ENCODE results near the gene ADARB2.

DNA sequence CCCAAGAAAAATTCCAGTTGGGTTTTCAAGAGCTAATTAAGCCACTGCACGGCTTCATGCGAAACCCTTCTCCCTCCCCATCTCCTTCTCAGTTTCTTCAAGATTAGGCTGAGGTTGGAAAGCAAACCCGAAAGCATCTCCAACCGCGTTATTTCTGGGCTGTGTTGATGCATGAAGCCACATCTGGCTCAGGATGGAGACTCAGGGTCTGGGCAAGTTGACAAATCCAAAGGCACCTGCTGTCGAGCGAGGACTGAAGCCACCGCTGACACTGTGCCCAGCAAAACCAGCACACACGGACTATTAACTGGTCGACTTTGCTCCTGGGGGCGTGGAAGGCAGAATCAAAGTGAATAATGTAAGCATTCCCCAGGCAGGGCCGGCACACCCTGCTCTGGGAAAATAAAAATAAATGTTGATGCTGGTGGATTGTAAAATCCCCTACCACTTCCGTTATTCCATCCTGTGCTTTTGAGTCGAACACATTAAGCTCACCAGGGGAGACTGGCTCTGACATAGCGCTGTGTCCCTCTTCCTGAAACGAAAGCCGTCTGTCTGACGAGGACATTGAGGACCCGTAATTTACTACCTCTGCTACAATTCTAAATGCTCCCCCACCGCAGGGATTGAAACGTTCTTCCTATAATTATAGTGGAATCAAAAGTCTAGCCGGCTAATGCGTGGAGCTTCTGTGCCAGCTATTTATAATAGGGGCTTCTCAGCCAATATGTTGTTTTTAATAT is 269.8 kb downstream of the ADARB2 start:
- TF ChIP-seq, protein P1, sequence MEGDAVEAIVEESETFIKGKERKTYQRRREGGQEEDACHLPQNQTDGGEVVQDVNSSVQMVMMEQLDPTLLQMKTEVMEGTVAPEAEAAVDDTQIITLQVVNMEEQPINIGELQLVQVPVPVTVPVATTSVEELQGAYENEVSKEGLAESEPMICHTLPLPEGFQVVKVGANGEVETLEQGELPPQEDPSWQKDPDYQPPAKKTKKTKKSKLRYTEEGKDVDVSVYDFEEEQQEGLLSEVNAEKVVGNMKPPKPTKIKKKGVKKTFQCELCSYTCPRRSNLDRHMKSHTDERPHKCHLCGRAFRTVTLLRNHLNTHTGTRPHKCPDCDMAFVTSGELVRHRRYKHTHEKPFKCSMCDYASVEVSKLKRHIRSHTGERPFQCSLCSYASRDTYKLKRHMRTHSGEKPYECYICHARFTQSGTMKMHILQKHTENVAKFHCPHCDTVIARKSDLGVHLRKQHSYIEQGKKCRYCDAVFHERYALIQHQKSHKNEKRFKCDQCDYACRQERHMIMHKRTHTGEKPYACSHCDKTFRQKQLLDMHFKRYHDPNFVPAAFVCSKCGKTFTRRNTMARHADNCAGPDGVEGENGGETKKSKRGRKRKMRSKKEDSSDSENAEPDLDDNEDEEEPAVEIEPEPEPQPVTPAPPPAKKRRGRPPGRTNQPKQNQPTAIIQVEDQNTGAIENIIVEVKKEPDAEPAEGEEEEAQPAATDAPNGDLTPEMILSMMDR (IDR thresholded peaks at IDR 0.05) = no peak
- no peak for TF ChIP-seq POLR2AphosphoS5 (IDR thresholded peaks at IDR 0.05)
- no peak for TF ChIP-seq POLR2A (IDR thresholded peaks at IDR 0.05)
- no peak for TF ChIP-seq EP300 (IDR thresholded peaks at IDR 0.05)
